Measurements from ENCODE around the gene SLC9A2.

DNA sequence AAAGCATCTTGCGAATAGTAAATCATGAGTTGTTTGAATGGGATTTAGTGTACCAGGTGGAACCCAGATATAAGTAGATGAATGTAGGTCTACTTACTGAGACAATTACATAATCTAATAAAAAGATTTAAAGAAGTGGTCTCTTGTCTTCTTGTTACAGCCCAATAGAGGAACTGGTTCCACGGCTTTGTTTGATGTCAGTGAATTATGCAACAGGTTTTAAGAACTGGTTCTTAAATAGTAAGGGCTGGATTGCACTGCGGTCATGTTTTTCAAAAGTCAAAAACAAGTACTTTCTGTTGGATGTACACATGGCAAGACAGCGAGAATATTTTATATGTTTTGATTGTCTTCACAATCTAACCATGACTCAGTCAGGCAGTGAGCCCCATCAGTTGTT, 15.4 kb upstream of the SLC9A2 start:
- TF ChIP-seq, protein P1, sequence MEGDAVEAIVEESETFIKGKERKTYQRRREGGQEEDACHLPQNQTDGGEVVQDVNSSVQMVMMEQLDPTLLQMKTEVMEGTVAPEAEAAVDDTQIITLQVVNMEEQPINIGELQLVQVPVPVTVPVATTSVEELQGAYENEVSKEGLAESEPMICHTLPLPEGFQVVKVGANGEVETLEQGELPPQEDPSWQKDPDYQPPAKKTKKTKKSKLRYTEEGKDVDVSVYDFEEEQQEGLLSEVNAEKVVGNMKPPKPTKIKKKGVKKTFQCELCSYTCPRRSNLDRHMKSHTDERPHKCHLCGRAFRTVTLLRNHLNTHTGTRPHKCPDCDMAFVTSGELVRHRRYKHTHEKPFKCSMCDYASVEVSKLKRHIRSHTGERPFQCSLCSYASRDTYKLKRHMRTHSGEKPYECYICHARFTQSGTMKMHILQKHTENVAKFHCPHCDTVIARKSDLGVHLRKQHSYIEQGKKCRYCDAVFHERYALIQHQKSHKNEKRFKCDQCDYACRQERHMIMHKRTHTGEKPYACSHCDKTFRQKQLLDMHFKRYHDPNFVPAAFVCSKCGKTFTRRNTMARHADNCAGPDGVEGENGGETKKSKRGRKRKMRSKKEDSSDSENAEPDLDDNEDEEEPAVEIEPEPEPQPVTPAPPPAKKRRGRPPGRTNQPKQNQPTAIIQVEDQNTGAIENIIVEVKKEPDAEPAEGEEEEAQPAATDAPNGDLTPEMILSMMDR (conservative IDR thresholded peaks at IDR 0.05), result no peak
- TF ChIP-seq ZFX (IDR thresholded peaks at IDR 0.05), result no peak
